Tibial artery (tissue), 4 donors: ENCODE results near the gene FNDC3B.

Experiments used
- DNase-seq, 2 donors: peaks; one replicate each; pipeline ENCODE4 v3.0.0-alpha.2; 2019
- H3K27ac ChIP-seq, 2 donors: fragments of 200-600 bp; sonication (generic) in 1 of 2; 1 replicate in 1 of 2; 2 replicates in 1 of 2; pipeline ENCODE4 v1.5.1; 2018 to 2019; ENCODE audit warnings: mild to moderate bottlenecking in 1 of 2
- H3K27me3 ChIP-seq, 2 donors: fragments of 200-600 bp; sonication (generic) in 1 of 2; one replicate each; pipeline versions ENCODE4 v1.5.1 to v1.6.0; 2016 to 2019
- H3K36me3 ChIP-seq, 3 donors: fragments of 200-600 bp; sonication (generic) in 2 of 3; one replicate each; pipeline ENCODE4 v1.5.1; 2016 to 2019; ENCODE audit warnings: mild to moderate bottlenecking in 2 of 3
- H3K4me1 ChIP-seq, 4 donors: fragments of 200-600 bp; sonication (generic) in 2 of 4; 1 replicate in 3 of 4; 2 replicates in 1 of 4; pipeline ENCODE4 v1.5.1; 2016 to 2019
- H3K4me3 ChIP-seq, 2 donors: fragments of 200-600 bp; sonication (generic) in 1 of 2; 1 replicate in 1 of 2; 2 replicates in 1 of 2; pipeline ENCODE4 v1.5.1; 2018 to 2019; ENCODE audit warnings: mild to moderate bottlenecking in 2 of 2
- H3K9me3 ChIP-seq, 3 donors: fragments of 200-600 bp; sonication (generic) in 1 of 3; one replicate each; pipeline ENCODE4 v1.5.1; 2016 to 2019
- CTCF ChIP-seq, 2 experiments: fragments of 200-600 bp in 1 of 2; fragments of 450-650 bp in 1 of 2; IDR thresholded peaks; one replicate each; pipeline ENCODE4 v1.5.1; 2017 to 2019; ENCODE audit warnings: antibody characterized with exemption in 2 of 2, mild to moderate bottlenecking in 1 of 2, moderate library complexity in 1 of 2
- intact Hi-C: fragments of 100-400 bp; cut with DNase I; formaldehyde crosslinking; loops from one replicate; pipeline ENCODE4 v1.15.0; 2023; ENCODE audit warnings: low total_unique reads

FNDC3B gene

GRCh38 chr3:172339892-172340291, 300.5 kb downstream of the FNDC3B start:
- peaks cover 27 to 63% (median 50%) of the 10 kb centered on the region in 3 donors for H3K36me3 ChIP-seq
- no peak overlapping the region for H3K4me3 ChIP-seq
- no peaks in the 10 kb centered on the region for H3K9me3 ChIP-seq
- no peak overlapping the region for H3K27ac ChIP-seq
- intact Hi-C loops = loop anchor here (10.0 kb wide), 1 partner anchor 555 kb away; no protein-coding TSS in a partner anchor
- no peak for DNase-seq
- no peaks in the 10 kb centered on the region for H3K4me1 ChIP-seq
- no peaks in the 10 kb centered on the region for H3K27me3 ChIP-seq
- TF ChIP-seq CTCF (IDR thresholded peaks at IDR 0.05) = no peak

- Histone ChIP-seq H3K4me1 (no peaks in the 10 kb centered on the region), H3K4me3 (no peak overlapping the region), H3K27me3 (no peaks in the 10 kb centered on the region), H3K9me3 (no peaks in the 10 kb centered on the region), H3K36me3 (peaks cover 34 to 70% (median 57%) of the 10 kb centered on the region in 3 donors), H3K27ac (no peak overlapping the region)
- intact Hi-C loops = loop anchor here (10.0 kb wide), 1 partner anchor 556 kb away; no protein-coding TSS in a partner anchor
- DNase-seq = no peak
- TF ChIP-seq CTCF (IDR thresholded peaks at IDR 0.05) = no peak
Observed at GRCh38 chr3:172340583-172340982, 301.2 kb downstream of the FNDC3B start.

- Histone ChIP-seq H3K9me3 (no peaks in the 10 kb centered on the region), H3K36me3 (peaks cover 44 to 74% (median 60%) of the 10 kb centered on the region in 3 donors), H3K27me3 (no peaks in the 10 kb centered on the region), H3K4me3 (no peak overlapping the region), H3K4me1 (no peaks in the 10 kb centered on the region), H3K27ac (no peak overlapping the region)
- intact Hi-C loops = loop anchor here (10.0 kb wide), 1 partner anchor 557 kb away; no protein-coding TSS in a partner anchor
- peak; percentile 71 to 74 for TF ChIP-seq CTCF (IDR thresholded peaks at IDR 0.05)
- DNase-seq = no peak
Observed at GRCh38 chr3:172341482-172342059, 302.2 kb downstream of the FNDC3B start.

GRCh38 chr3:172342097-172342659, 302.8 kb downstream of the FNDC3B start:
- H3K27me3 ChIP-seq = no peaks in the 10 kb centered on the region
- no peak for DNase-seq
- intact Hi-C loops = loop anchor here (10.0 kb wide), 1 partner anchor 557 kb away; no protein-coding TSS in a partner anchor
- no peaks in the 10 kb centered on the region for H3K9me3 ChIP-seq
- H3K36me3 ChIP-seq = peaks cover 50 to 79% (median 65%) of the 10 kb centered on the region in 3 donors
- TF ChIP-seq CTCF (IDR thresholded peaks at IDR 0.05) = no peak
- no peaks in the 10 kb centered on the region for H3K4me1 ChIP-seq
- H3K27ac ChIP-seq = no peak overlapping the region
- no peak overlapping the region for H3K4me3 ChIP-seq

- H3K9me3 ChIP-seq = no peaks in the 10 kb centered on the region
- no peak for TF ChIP-seq CTCF (IDR thresholded peaks at IDR 0.05)
- no peak overlapping the region for H3K4me3 ChIP-seq
- peaks cover 58 to 81% (median 75%) of the 10 kb centered on the region in 3 donors for H3K36me3 ChIP-seq
- intact Hi-C loops = loop anchor here (10.0 kb wide), 1 partner anchor 558 kb away; no protein-coding TSS in a partner anchor
- no peak overlapping the region for H3K27ac ChIP-seq
- no peaks in the 10 kb centered on the region for H3K27me3 ChIP-seq
- H3K4me1 ChIP-seq = no peaks in the 10 kb centered on the region
- DNase-seq = no peak
Observed at GRCh38 chr3:172343117-172343516, 303.7 kb downstream of the FNDC3B start.
